UCSD-AML1 (cell line): ENCODE measurements around the gene ABLIM2.

Experiments used
- DNase-seq: peaks from one replicate; lab custom pipeline; 2025; ENCODE audit not compliant: unreplicated experiment; lab: John Stamatoyannopoulos, UW

Gene ABLIM2

DNA sequence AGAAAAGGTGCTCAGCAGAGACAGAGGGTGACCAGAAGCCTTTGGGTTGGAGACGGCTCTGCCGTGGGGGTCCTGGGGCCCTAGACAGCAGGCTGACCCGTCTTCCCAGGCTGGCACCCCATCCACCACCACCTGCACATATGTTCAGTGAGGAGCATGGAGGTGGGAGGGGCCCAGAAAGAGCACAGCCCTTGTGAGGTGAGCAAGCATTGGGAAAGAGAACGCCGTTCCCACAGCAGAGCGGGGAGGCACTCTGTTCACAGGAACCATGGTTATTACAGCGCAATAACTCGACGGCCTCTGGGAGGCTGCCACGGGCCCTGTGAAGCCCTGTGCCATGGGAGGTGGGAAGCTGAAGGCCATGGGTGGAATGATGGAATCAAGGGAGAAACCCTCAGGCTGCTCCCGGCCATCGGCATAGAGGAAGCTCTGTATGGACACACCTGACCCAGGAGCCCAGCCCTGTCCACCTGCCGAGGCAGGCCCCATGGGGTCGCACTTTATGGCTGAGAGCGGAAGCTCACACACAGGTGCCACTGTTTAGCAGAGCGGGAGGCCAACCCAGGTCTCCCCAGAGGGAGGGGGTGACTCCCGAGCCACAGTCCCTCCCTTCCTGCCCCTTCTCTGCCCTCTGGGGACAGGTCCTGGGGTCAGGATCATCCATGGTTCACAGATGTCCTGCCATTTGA is 125.4 kb downstream of the ABLIM2 start:
- no peak for DNase-seq

- no peak for DNase-seq
These were observed 126.2 kb downstream of the ABLIM2 start for GRCh38 chr4:8032381-8032780.

- no peak for DNase-seq
These were observed 128.4 kb downstream of the ABLIM2 start for GRCh38 chr4:8030121-8030781.

DNA sequence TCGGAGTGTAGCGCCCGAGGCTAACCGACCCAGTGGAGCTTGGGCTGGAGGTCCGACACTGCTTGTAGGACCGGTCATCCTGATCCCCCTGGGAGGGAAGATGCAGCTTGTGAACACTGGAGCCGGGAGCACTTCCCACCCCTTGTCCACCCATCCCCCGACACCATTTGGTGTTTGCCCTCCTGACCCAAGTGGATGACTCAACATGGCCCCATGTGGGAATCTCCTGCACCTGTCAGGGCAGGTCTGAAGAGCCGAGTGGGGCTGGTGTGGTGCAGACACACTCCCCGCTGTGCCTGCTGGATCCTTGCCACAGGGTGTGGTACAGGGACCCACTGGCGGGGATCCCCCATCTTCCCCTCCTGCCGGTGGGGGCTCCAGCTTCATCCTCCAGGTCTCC is 128.9 kb downstream of the ABLIM2 start:
- no peak for DNase-seq

- no peak for DNase-seq
These were observed 129.6 kb downstream of the ABLIM2 start for GRCh38 chr4:8028884-8029568.

DNA sequence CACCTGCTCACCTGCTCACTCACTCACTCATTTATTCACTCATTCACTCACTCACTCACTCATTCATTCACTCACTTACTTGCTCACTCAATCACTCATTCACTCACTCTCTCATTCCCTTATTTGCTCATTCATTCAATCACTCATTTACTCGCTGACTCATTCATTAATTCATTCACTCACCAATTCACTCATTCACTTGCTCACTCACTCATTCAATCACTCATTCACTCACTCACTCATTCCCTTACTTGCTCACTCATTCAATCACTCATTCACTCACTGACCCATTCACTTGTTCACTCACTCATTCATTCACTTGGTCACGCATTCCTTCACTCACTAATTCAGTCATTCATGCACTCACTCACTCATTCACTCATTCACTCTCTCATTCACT is 130.2 kb downstream of the ABLIM2 start:
- no peak for DNase-seq

DNA sequence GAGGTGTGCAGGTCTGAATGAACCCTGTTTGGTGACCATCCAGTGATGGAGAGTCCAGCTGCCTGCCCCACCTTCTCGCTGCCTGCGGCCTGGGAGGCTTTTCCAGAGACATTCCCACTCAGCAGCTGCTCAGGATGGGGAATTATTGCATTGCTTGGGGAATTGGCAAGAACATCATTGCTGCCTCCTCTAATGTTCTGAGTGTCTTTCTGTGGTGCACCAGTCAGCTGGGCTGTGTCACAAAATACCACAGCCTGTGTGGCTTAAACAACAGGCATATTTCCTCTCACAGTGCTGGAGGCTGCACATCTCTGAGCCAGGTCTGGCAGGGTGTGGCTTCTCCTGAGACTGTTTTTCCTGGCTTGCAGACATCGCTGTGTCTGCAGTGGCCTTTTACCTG is 132.2 kb downstream of the ABLIM2 start:
- no peak for DNase-seq

GRCh38 chr4:8025668-8026067 is 132.9 kb downstream of the ABLIM2 start:
- DNase-seq, result no peak

GRCh38 chr4:8024073-8024786 is 134.4 kb downstream of the ABLIM2 start:
- no peak for DNase-seq

DNA sequence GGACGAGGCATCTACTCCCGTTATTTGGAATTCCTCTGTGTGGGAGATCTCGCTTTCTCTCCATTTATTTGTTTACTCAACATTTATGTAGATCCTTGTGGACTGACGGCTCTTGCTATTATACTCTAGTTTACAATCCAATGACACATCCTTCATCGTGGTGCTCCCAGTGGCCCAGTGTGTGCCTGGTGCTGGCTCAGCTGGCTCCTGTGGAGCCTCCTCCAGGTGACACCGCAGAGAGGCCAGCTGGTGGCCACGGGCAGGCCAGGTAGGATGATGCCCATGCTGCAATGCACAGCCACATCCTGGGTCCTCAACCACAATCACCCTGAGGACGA is 134.9 kb downstream of the ABLIM2 start:
- no peak for DNase-seq

- DNase-seq, result no peak
These were observed 135.6 kb downstream of the ABLIM2 start for GRCh38 chr4:8022767-8023695.

GRCh38 chr4:8021796-8022195 is 136.8 kb downstream of the ABLIM2 start:
- DNase-seq, result no peak

GRCh38 chr4:8019396-8020365 is 138.9 kb downstream of the ABLIM2 start:
- DNase-seq, result no peak

- no peak for DNase-seq
These were observed 142.1 kb downstream of the ABLIM2 start for GRCh38 chr4:8016527-8016926.

GRCh38 chr4:8015512-8015911 is 143.1 kb downstream of the ABLIM2 start:
- DNase-seq, result no peak

DNA sequence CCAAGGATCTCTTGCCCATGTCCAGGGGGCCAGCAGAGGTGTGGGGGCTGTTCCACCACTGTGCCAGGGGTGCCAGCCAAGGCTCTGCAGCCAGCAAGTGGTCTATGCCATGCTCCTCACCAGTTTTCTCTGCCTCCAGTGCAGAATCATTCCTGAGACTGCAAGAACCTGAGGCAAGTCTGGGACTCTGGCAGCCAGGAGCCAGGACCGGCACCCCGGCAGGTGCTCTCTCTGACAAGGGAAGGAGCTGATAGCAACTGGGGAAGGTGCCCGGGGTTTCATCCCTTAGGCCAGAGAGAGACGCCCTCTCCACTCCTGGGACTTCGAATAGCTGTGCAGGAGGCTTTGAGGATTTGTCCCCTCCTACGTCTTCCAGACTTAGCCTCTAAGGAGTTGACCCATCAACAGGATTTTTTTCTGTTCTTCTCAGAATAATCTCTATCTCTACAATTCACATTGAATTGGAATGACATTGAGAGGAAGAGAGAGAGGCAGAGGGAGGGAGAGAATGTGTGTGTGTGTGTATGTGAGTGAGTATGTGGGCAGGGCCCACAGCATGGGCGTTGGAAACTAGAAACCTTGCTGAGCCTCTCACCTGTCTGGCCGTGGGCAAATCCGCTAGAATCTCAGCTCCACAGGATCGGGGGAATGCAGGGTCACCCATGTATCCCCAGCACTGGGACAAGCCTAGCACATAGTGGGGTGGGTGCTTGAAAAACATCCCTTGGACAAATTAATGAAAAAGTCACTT is 144.5 kb downstream of the ABLIM2 start:
- DNase-seq, result no peak

DNA sequence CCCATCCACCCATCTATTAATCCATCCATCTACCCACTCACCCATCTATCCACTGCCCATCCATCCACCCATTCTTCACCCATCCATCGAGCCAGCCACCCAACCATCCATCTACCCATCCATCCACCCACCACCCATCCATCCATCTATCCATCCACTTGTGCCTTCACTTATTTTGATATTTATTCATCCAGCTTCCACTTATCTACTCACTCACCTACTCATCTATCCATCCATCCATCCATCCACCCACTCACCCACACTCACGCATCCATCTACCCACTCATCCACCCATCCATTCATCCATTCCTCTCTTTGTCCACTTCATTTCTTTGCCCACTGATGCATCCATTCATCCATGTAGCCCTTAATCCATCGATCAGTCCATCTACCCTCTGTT is 146.1 kb downstream of the ABLIM2 start:
- no peak for DNase-seq

- DNase-seq, result no peak
These were observed 148.0 kb downstream of the ABLIM2 start for GRCh38 chr4:8010618-8011017.
